HG03135 (cell line): ENCODE measurements around the gene PLET1.
"Not testable (repeated sequence)": the region's sequence is repeated elsewhere in the genome, so short reads cannot be mapped to it uniquely, and the experiment has no call there.

Source experiments
- ATAC-seq: cut with Tn5 transposase; IDR thresholded peaks from one replicate; pipeline ENCODE4 v1.9.1; 2021; ENCODE audit warnings: mild to moderate bottlenecking, moderate library complexity; ENCODE audit not compliant: unreplicated experiment

The PLET1 gene

GRCh38 chr11:112215621-112216020 lies 45.0 kb downstream of the PLET1 start:
- no peak for ATAC-seq

- ATAC-seq, result no peak
These were observed 46.9 kb downstream of the PLET1 start for GRCh38 chr11:112213753-112214152.

- no peak for ATAC-seq
These were observed 48.0 kb downstream of the PLET1 start for GRCh38 chr11:112212710-112213109.

GRCh38 chr11:112212290-112212689 lies 48.4 kb downstream of the PLET1 start:
- ATAC-seq, result no peak

- ATAC-seq, result no peak
These were observed 49.1 kb downstream of the PLET1 start for GRCh38 chr11:112211536-112211935.

GRCh38 chr11:112210890-112211289 lies 49.8 kb downstream of the PLET1 start:
- ATAC-seq, result no peak

- ATAC-seq, result no peak
These were observed 54.6 kb downstream of the PLET1 start for GRCh38 chr11:112206071-112206470.

- ATAC-seq, result no peak
These were observed 60.4 kb downstream of the PLET1 start for GRCh38 chr11:112200252-112200651.

GRCh38 chr11:112199101-112199500 lies 61.6 kb downstream of the PLET1 start:
- not testable (repeated sequence) for ATAC-seq
